Thyroid gland (tissue), 4 donors: ENCODE measurements around the gene ITPR3. TPM values are rescaled to one million over a fixed set of nuclear protein-coding genes. Genes with fewer than 3 reads are reported as not detected.

Experiments
- DNase-seq, 2 donors: peaks; one replicate each; pipeline ENCODE4 v3.0.0-alpha.2; 2019
- H3K27ac ChIP-seq, 3 donors: fragments of 200-600 bp; sonication (generic); 1 replicate in 2 of 3; 2 replicates in 1 of 3; pipeline ENCODE4 v1.5.1; 2016 to 2019; ENCODE audit warnings: mild to moderate bottlenecking in 1 of 3, moderate library complexity in 1 of 3
- H3K27me3 ChIP-seq: fragments of 200-600 bp; sonication (generic); one replicate; pipeline ENCODE4 v1.5.1; 2019
- H3K36me3 ChIP-seq, 2 donors: fragments of 200-600 bp; sonication (generic); one replicate each; pipeline ENCODE4 v1.5.1; 2016 to 2019
- H3K4me1 ChIP-seq, 2 donors: fragments of 200-600 bp; sonication (generic); one replicate each; pipeline ENCODE4 v1.5.1; 2017 to 2019
- H3K4me3 ChIP-seq, 3 donors: fragments of 200-600 bp; sonication (generic); replicated peaks in 1 of 3; 1 replicate in 2 of 3; 2 replicates in 1 of 3; pipeline ENCODE4 v1.5.1; 2016; ENCODE audit warnings: mild to moderate bottlenecking in 1 of 3
- H3K9me3 ChIP-seq: fragments of 200-600 bp; sonication (generic); one replicate; pipeline ENCODE4 v1.5.1; 2017
- POLR2A ChIP-seq, 2 donors: fragments of 450-650 bp; IDR thresholded peaks; one replicate each; pipeline ENCODE4 v1.6.1; 2017; ENCODE audit warnings: antibody characterized with exemption in 2 of 2, mild to moderate bottlenecking in 2 of 2, moderate library complexity in 1 of 2
- WGBS, 2 donors: methylation state at CpG; one replicate each; pipeline ENCODE4 v1.1.5; 2017; 5-methylcytosine and 5-hydroxymethylcytosine counted together
- intact Hi-C: fragments of 100-400 bp; cut with DNase I; formaldehyde crosslinking; loops from one replicate; pipeline ENCODE4 v1.15.1; 2023
- total RNA-seq, 4 donors: library from RNA; depleted of rRNA; stranded (reverse); fragments of >200 nt; gene quantifications; one replicate each; pipeline ENCODE4 v1.2.3, GENCODE V29; 2016
- TF ChIP-seq, protein P1 (sequence below), 6 experiments: fragments of 200-600 bp in 3 of 6; fragments of 450-650 bp in 3 of 6; sonication (generic) in 3 of 6; IDR thresholded peaks; one replicate each; pipeline ENCODE4 v1.5.1; 2016 to 2019; ENCODE audit warnings: antibody characterized with exemption in 6 of 6, mild to moderate bottlenecking in 2 of 6, inconsistent platforms in 1 of 6, moderate library complexity in 1 of 6

Gene ITPR3
- total RNA-seq, 4 donors from 2014 or later = 77.8 to 145 (median 105) TPM

- DNase-seq = no peak
- Histone ChIP-seq H3K36me3 (peaks cover 12 to 17% of the 10 kb centered on the region in 2 donors), H3K27me3 (no peaks in the 10 kb centered on the region), H3K4me3 (no peak overlapping the region), H3K4me1 (peaks cover 36 to 46% of the 10 kb centered on the region in 2 donors), H3K9me3 (no peaks in the 10 kb centered on the region), H3K27ac (peak overlapping the region in 2 of 3 donors; percentile 66 to 90)
- TF ChIP-seq, protein P1, sequence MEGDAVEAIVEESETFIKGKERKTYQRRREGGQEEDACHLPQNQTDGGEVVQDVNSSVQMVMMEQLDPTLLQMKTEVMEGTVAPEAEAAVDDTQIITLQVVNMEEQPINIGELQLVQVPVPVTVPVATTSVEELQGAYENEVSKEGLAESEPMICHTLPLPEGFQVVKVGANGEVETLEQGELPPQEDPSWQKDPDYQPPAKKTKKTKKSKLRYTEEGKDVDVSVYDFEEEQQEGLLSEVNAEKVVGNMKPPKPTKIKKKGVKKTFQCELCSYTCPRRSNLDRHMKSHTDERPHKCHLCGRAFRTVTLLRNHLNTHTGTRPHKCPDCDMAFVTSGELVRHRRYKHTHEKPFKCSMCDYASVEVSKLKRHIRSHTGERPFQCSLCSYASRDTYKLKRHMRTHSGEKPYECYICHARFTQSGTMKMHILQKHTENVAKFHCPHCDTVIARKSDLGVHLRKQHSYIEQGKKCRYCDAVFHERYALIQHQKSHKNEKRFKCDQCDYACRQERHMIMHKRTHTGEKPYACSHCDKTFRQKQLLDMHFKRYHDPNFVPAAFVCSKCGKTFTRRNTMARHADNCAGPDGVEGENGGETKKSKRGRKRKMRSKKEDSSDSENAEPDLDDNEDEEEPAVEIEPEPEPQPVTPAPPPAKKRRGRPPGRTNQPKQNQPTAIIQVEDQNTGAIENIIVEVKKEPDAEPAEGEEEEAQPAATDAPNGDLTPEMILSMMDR (IDR thresholded peaks at IDR 0.05) = no peak
- TF ChIP-seq POLR2A (IDR thresholded peaks at IDR 0.05) = no peak
- WGBS, 2 donors = 89 to 90% methylated on average over 12 to 13 of the region's 13 CpGs
- intact Hi-C loops = no loop called here
These were observed 111.9 kb downstream of the ITPR3 start for GRCh38 chr6:33732817-33733708.

DNA sequence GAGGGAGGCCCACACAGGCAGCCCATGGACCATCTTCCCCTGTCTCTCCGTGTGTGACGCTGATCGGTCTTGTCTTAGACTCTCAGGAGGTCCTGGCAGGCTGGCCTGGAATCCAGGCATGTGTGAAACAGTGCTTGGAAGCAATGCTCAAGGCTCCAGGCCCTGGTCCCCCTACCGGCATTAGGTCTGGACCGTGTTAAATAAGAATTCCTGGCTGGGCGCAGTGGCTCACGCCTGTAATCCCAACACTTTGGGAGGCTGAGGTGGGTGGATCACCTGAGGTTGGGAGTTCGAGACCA is 112.5 kb downstream of the ITPR3 start:
- TF ChIP-seq POLR2A (IDR thresholded peaks at IDR 0.05) = no peak
- TF ChIP-seq, protein P1 (IDR thresholded peaks at IDR 0.05) = no peak
- DNase-seq = no peak
- peaks cover 33 to 41% of the 10 kb centered on the region in 2 donors for H3K4me1 ChIP-seq
- peak overlapping the region in 2 of 3 donors; percentile 66 to 90 for H3K27ac ChIP-seq
- WGBS, 2 donors = 91 to 92% methylated on average over 8 of the region's 8 CpGs
- intact Hi-C loops = no loop called here
- H3K9me3 ChIP-seq = no peaks in the 10 kb centered on the region
- peaks cover 12 to 17% of the 10 kb centered on the region in 2 donors for H3K36me3 ChIP-seq
- H3K4me3 ChIP-seq = no peak overlapping the region
- no peaks in the 10 kb centered on the region for H3K27me3 ChIP-seq

DNA sequence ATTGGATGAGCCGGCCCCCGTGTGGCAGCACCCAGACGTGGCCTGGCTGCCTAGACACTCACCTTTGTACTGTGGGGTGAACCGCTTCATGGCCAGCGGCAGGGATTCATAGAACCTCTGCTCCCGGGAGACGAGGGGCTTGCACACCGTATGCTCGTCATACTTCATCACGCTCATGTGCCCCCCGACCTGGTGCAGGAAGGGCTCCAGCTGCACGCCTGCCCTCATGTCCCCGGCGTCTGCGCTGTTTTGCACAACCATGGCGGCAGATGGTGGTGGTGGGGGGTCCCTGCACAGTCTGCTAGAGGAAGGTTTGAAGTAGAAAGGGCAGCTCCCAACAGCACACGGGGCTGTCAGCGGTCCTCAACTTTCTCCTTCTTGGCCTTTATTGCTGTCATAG is 114.1 kb downstream of the ITPR3 start:
- H3K9me3 ChIP-seq = no peaks in the 10 kb centered on the region
- no peak for TF ChIP-seq POLR2A (IDR thresholded peaks at IDR 0.05)
- TF ChIP-seq, protein P1 (IDR thresholded peaks at IDR 0.05) = no peak
- H3K27ac ChIP-seq = peak overlapping the region in 1 of 3 donors; percentile 38
- H3K27me3 ChIP-seq = no peaks in the 10 kb centered on the region
- H3K4me3 ChIP-seq = no peak overlapping the region
- no peak for DNase-seq
- peaks cover 12 to 17% of the 10 kb centered on the region in 2 donors for H3K36me3 ChIP-seq
- 81 to 100% methylated on average over 2 to 16 of the region's 18 CpGs for WGBS, 2 donors
- peaks cover 20 to 27% of the 10 kb centered on the region in 2 donors for H3K4me1 ChIP-seq
- intact Hi-C loops = no loop called here

GRCh38 chr6:33737267-33738026 is 116.3 kb downstream of the ITPR3 start:
- Histone ChIP-seq H3K4me1 (peaks cover 2 to 5% of the 10 kb centered on the region in 2 donors), H3K4me3 (no peak overlapping the region), H3K27ac (no peak overlapping the region), H3K9me3 (no peaks in the 10 kb centered on the region), H3K36me3 (peaks cover 12 to 17% of the 10 kb centered on the region in 2 donors), H3K27me3 (no peaks in the 10 kb centered on the region)
- DNase-seq = no peak
- intact Hi-C loops = no loop called here
- WGBS, 2 donors = 83% methylated on average over 15 of the region's 15 CpGs
- TF ChIP-seq, protein P1 (IDR thresholded peaks at IDR 0.05) = no peak
- no peak for TF ChIP-seq POLR2A (IDR thresholded peaks at IDR 0.05)
